Activated naive CD4-positive, alpha-beta T cell treated with anti-CD3 and anti-CD28 coated beads, Interleukin-2, amount 50 U/mL, for 72 hours (primary cell): ENCODE measurements around the gene EIF3L. TPM values are rescaled to one million over a fixed set of nuclear protein-coding genes. Genes with fewer than 3 reads are reported as not detected.

ENCODE experiments used
- ATAC-seq, 2 donors: fragments of 150-1000 bp; cut with Tn5 transposase; 2 replicates each; pipeline ENCODE4 v1.10.0; 2021; ENCODE audit warnings: mild to moderate bottlenecking in 2 of 2, moderate library complexity in 2 of 2
- DNase-seq, 2 donors: peaks; one replicate each; pipeline ENCODE4 v3.0.0; 2021 to 2022; ENCODE audit warnings: low spot score in 2 of 2
- H3K27ac Mint-ChIP-seq, 2 donors: one replicate each; pipeline ENCODE4 v1.8.0; 2022; ENCODE audit warnings: mild to moderate bottlenecking in 2 of 2, mixed read lengths in 2 of 2
- H3K36me3 Mint-ChIP-seq, 2 donors: one replicate each; pipeline ENCODE4 v1.8.0; 2022; ENCODE audit warnings: mixed read lengths in 2 of 2
- H3K9me3 Mint-ChIP-seq, 2 donors: one replicate each; pipeline ENCODE4 v1.8.0; 2022; ENCODE audit warnings: mixed read lengths in 2 of 2
- total RNA-seq, 2 donors: library from RNA; stranded (reverse); gene quantifications; one replicate each; pipeline ENCODE4 v1.2.3, GENCODE V29; 2022

The EIF3L gene
- total RNA-seq, 2 donors from 2014 or later, result 699 to 1,046 TPM

DNA sequence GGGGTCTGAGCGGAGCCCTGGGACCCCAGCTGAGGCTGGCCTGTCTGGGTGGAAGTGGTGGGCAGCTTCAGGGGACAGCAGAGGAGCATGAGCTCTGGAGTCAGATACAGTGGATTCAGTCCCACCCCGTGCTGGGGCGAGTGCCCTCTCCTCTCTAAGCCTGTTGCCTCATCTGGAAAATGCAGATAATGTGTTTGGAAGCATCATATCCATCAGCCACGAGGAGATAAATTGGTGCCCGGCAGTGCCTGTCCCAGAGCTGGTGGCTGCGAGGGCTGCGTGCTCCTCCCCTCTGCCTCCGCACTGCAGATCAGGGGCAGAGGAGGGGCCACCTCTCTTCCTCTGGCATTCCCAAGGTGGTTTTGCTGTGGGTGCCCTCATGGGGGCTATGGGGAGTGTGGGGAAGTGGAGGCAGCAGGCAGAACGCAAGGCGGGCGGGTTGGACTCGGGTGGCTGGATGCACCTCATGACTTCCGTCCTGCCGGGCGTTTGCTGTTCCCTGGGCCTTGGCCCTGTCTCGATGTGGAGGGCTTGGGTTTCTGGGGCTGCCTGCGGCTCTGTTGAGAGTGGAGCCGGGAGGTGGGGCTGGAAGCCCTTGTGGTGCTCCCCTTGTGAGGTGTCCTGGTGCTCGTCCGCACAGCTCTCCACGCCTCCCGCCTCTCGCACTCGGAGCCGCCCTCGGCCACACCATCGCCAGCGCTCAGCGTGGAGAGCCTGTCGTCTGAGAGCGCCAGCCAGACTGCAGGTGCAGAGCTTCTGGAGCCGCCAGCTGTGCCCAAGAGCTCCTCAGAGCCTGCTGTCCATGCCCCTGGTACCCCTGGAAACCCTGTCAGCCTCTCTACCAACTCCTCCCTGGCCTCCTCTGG is 77.8 kb downstream of the EIF3L start:
- ATAC-seq (no peak), DNase-seq (no peak)
- H3K36me3 Mint-ChIP-seq, result no peaks in the 10 kb centered on the region
- peak overlapping the region in 1 of 2 donors; percentile 40 for H3K27ac Mint-ChIP-seq
- no peaks in the 10 kb centered on the region for H3K9me3 Mint-ChIP-seq

DNA sequence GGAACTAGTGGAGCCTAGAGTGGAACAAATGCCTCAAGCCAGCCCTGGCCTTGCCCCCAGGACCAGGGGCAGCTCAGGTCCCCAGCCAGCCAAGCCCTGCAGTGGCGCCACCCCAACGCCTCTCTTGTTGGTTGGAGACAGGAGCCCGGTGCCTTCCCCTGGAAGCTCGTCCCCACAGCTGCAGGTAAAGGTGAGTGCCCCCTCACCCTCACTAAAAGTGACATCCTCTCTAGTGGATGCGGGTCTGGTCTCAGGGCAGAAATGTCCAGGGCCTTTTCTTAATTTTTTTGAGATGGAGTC is 78.4 kb downstream of the EIF3L start:
- ATAC-seq (no peak), DNase-seq (no peak)
- Mint-ChIP-seq H3K27ac (no peak overlapping the region), H3K36me3 (no peaks in the 10 kb centered on the region), H3K9me3 (no peaks in the 10 kb centered on the region)

DNA sequence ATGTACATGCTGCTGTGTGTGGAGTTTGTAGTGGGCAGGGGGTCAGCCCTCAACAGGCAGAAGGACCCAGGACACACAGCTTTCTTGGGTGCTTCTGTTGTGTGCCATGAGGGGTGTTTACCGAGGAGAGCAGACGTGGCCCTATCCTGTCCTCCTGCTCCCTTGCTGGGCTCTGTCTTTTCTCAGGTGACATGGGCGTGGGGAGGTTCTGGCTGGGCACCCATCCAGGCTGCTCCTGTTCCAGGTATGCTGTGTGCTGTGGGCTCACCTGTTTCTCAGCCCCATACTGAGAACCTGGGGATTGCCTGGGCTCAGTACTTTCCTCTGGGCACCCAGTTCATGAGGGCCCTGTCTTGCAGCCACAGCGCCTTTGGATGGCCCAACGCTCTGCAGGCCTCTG is 80.2 kb downstream of the EIF3L start:
- H3K27ac Mint-ChIP-seq, result peak overlapping the region in 1 of 2 donors; percentile 69
- no peak for DNase-seq

DNA sequence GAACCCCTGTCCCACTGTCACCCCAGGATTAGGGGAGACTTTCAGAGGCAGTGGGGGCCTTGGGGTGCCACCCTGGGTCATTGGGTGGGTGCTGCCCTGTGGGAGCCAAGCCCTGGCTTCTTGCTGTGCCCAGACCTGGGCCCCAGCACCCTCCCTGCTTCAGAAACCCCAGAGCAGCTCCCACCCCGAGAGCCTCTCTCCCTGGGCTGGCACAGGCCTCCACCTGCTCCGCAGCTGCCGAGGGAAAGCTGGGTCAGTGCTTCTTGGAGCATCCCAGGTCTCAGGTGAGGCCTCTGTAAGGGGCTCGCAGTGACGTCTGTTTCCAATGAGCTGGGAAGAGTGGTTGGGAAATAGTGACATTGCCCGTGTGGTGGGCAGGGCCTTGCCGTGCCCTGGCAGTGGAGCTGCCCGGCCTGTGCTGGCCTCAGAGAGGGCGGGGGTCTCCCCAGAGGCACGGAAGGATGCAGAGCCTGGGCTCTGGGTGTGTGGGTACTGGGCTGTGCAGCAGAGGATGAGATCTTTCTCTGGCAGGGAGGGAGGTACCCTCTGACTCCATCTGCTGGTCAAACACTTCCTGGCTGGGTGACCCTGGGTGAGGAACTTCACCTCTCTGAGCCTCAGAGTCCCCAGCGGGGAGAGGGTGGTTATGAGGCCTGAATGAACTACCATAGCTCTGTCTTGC is 81.2 kb downstream of the EIF3L start:
- ATAC-seq (no peak), DNase-seq (no peak)
- peak overlapping the region in 1 of 2 donors; percentile 69 for H3K27ac Mint-ChIP-seq
- H3K36me3 Mint-ChIP-seq, result no peaks in the 10 kb centered on the region
- H3K9me3 Mint-ChIP-seq, result no peaks in the 10 kb centered on the region

More for the DNA sequence above, 80.2 kb downstream of the EIF3L start:
- Mint-ChIP-seq H3K9me3 (no peaks in the 10 kb centered on the region), H3K36me3 (no peaks in the 10 kb centered on the region)
- ATAC-seq, result no peak

DNA sequence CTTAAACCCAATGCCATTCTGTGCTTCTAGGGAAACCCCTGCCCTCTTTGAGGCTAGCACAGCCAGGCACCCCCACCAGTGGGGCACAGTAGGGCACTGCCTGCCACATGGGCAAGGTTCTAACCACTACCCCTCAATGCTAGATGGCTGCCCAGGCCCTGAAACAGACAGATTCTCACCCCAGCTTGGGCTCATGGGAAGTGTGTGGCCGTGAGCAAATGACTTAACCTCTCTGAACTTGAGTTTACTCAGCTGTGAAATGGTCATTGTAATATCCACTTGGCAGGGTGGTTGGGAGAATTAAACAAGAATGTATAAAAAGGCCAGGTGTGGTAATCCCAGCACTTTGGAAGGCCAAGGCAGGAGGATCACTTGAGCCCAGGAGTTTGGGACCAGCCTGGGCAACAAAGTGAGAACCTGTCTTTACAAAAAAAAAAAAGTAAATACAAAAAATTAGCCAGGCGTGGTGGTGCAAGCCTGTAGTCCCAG is 81.8 kb downstream of the EIF3L start:
- ATAC-seq (no peak), DNase-seq (no peak)
- Mint-ChIP-seq H3K27ac (peak overlapping the region in 1 of 2 donors; percentile 69), H3K36me3 (no peaks in the 10 kb centered on the region), H3K9me3 (no peaks in the 10 kb centered on the region)

DNA sequence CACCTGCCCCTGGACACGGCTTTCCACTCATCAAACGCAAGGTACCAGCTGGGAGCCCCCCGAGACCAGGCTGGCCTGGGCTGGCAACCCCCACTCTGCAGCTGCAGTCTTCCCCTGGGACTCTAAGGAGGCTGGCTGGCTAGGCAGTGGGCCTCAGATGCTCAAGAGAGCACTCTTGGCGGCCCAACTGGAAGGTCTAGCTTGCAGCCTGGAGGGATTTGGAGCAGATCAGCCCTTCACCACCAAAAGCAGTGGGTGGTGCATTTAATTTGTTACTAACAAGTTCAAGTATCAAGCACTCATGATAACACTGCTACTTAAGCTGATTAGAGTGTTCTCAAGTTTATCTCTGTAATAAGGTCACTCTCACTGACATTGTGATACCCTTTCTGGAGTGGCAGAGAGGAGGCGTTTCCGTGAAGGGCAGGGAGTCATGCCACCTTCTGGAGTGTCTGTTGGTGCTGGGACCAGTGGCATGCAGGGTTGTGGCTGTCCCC is 82.7 kb downstream of the EIF3L start:
- Mint-ChIP-seq H3K27ac (peak overlapping the region; percentile 44 to 79), H3K36me3 (no peaks in the 10 kb centered on the region), H3K9me3 (no peaks in the 10 kb centered on the region)
- ATAC-seq (no peak), DNase-seq (no peak)

DNA sequence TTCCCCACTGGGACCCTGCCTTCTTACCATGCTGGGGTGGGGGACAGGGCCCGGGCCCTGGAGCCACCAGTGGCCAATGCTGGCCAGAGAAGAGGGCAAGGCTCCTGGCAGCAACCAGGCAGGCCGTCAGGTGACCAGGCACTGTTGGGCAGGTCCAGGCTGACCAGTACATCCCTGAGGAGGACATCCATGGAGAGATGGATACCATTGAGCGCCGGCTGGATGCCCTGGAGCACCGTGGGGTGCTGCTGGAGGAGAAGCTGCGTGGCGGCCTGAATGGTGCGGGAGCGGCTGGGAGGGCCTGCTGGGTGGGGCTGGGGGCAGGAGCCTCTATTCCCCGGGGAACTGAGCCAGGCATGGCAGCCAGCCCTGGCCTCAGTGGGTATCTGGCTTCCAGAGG is 83.2 kb downstream of the EIF3L start:
- DNase-seq, result no peak
- no peak for ATAC-seq
- Mint-ChIP-seq H3K9me3 (no peaks in the 10 kb centered on the region), H3K27ac (peak overlapping the region in 1 of 2 donors; percentile 79), H3K36me3 (no peaks in the 10 kb centered on the region)

DNA sequence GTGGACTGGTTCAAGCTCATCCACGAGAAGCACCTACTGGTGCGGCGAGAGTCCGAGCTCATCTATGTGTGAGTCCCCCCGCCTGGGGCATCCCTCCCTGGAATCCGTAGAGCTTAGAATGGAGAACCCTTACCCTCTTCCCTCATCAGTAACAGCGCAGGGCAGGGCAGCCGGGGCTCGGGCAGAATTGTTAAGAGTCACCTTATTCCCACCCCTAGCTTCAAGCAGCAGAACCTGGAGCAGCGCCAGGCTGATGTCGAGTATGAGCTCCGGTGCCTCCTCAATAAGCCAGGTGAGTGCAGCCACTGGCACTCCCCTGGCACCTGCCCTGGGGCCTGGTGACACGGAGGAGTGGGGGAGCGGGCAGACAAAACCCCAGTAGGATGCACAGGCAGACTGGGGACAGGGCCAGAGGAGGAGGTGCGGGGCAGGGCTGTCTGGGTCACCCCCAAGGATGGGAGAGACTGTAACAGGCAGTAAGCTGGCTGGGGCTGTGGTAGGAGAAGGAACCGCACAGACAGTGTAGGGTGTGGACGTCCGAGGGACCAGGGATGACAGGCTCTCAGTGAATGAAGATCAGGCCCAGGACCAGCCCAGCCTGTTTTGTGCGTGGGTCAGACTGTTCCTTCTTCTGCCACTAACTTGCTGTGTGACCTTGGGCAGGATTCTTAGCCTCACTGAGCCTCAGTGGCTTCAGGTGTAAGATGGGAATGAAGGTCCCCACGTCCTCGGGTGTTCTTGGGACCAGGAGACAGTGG is 83.8 kb downstream of the EIF3L start:
- H3K36me3 Mint-ChIP-seq, result no peaks in the 10 kb centered on the region
- peak overlapping the region in 1 of 2 donors; percentile 71 for H3K27ac Mint-ChIP-seq
- ATAC-seq, result no peak
- DNase-seq, result no peak
- H3K9me3 Mint-ChIP-seq, result no peaks in the 10 kb centered on the region

DNA sequence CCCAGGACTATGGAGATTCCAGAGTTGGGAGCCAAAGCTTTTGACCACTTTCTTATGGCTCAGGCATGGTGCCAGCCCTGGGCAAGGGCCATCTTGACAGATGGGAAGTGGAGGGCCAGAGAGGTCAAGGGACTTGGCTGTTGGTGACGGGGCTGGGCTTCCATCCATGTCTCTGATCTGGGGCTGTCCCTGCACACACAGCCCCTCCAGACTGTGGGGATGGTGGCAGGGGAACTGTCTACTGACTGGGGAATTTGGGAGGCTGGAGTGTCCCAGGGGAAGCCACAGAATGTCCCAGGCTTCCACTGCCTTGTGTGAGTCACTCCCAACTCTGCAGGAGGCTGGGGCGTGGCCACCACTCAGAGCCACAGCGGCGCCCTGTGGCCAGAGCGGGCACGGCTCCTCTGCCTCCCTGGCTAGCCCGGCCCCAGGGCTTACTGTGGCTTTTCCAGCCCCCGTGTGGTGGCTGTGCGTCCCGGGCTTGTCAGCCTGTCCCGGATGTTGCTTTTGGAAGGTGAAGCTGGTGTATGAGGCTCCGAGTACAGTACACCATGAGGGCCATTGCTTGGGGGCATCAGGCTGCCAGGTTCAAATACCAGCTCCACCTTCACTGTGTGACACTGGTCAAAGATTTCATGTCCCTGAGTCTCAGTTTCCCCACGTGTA is 84.6 kb downstream of the EIF3L start:
- Mint-ChIP-seq H3K27ac (peak overlapping the region in 1 of 2 donors; percentile 71), H3K36me3 (no peaks in the 10 kb centered on the region), H3K9me3 (no peaks in the 10 kb centered on the region)
- DNase-seq (peak; percentile 92), ATAC-seq (peak; percentile 99)

Other genes starting within 250 kb of the EIF3L start
- gene GGA1, start 240.6 kb upstream of the EIF3L start, total RNA-seq, result 10 to 100 TPM; 68.8 to 83.9 TPM
- gene SH3BP1, start 209.8 kb upstream of the EIF3L start, total RNA-seq, result 10 to 100 TPM; 82.9 to 98.5 TPM
- 10 to 100 TPM; 34.5 to 38.2 TPM for gene PDXP, start 190.7 kb upstream of the EIF3L start, total RNA-seq
- gene LGALS1, start 173.8 kb upstream of the EIF3L start, total RNA-seq, result 100 to 1,000 TPM; 362 to 981 TPM
- 10 to 100 TPM; 24.0 to 42.1 TPM for gene NOL12, start 163.1 kb upstream of the EIF3L start, total RNA-seq
- gene TRIOBP, start 152.4 kb upstream of the EIF3L start, total RNA-seq, result 10 to 100 TPM; 17.4 to 26.0 TPM
- 10 to 100 TPM in 1 of 2 donors, 1 to 10 TPM in 1; 7.5 to 20.7 TPM for gene GCAT, start 41.5 kb upstream of the EIF3L start, total RNA-seq
- gene GALR3, start 26.0 kb upstream of the EIF3L start, total RNA-seq, result not detected
- gene ANKRD54, start 5.1 kb upstream of the EIF3L start, total RNA-seq, result 10 to 100 TPM; 16.6 to 22.4 TPM
- gene MICALL1, start 56.9 kb downstream of the EIF3L start, total RNA-seq, result 10 to 100 TPM; 13.9 to 16.5 TPM
- gene C22orf23, start 104.2 kb downstream of the EIF3L start, total RNA-seq, result not detected
- 10 to 100 TPM; 55.3 to 70.3 TPM for gene POLR2F, start 104.3 kb downstream of the EIF3L start, total RNA-seq
- gene SOX10, start 135.1 kb downstream of the EIF3L start, total RNA-seq, result not detected
- 10 to 100 TPM; 25.1 to 26.7 TPM for gene PICK1, start 208.0 kb downstream of the EIF3L start, total RNA-seq
- under 1 TPM in 1 of 2 donors, not detected in 1; 0.39 TPM for gene SLC16A8, start 234.8 kb downstream of the EIF3L start, total RNA-seq